Measurements from ENCODE around the gene MXRA8. TPM values are rescaled to one million over a fixed set of nuclear protein-coding genes. Genes with fewer than 3 reads are reported as not detected.
A peak's percentile ranks its signal among the peaks of the same experiment; 100 is the strongest.

The MXRA8 gene
- total RNA-seq, 2 experiments from 2014 or later, result 0.18 to 0.23 TPM

DNA sequence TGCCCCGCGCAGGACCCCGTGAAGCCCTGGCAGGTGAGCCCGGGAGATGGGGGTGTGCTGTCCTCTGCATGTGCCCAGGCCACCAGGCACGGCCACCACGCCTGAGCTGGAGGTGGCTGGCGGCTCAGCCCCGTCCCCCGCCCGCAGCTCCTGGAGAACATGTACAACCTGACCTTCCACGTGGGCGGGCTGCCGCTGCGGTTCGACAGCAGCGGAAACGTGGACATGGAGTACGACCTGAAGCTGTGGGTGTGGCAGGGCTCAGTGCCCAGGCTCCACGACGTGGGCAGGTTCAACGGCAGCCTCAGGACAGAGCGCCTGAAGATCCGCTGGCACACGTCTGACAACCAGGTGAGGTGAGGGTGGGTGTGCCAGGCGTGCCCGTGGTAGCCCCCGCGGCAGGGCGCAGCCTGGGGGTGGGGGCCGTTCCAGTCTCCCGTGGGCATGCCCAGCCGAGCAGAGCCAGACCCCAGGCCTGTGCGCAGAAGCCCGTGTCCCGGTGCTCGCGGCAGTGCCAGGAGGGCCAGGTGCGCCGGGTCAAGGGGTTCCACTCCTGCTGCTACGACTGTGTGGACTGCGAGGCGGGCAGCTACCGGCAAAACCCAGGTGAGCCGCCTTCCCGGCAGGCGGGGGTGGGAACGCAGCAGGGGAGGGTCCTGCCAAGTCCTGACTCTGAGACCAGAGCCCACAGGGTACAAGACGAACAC lies 25.4 kb downstream of the MXRA8 start:
- H3K9me3 Mint-ChIP-seq, result no peaks in the 10 kb centered on the region
- POLR2A ChIA-PET, result interaction anchor here (1.2 kb wide), 1 partner anchor 15 kb away, joined by 4 read pairs; no protein-coding TSS in a partner anchor
- H3K4me3 Mint-ChIP-seq, result no peak overlapping the region
- no peak for DNase-seq
- H3K27ac Mint-ChIP-seq, result no peak overlapping the region
- H3K27me3 Mint-ChIP-seq, result no peaks in the 10 kb centered on the region
- H3K4me1 Mint-ChIP-seq, result no peaks in the 10 kb centered on the region
- no peaks in the 10 kb centered on the region for H3K36me3 Mint-ChIP-seq (ENCODE audit: low read depth)
- CTCF ChIA-PET, result no interaction called here

DNA sequence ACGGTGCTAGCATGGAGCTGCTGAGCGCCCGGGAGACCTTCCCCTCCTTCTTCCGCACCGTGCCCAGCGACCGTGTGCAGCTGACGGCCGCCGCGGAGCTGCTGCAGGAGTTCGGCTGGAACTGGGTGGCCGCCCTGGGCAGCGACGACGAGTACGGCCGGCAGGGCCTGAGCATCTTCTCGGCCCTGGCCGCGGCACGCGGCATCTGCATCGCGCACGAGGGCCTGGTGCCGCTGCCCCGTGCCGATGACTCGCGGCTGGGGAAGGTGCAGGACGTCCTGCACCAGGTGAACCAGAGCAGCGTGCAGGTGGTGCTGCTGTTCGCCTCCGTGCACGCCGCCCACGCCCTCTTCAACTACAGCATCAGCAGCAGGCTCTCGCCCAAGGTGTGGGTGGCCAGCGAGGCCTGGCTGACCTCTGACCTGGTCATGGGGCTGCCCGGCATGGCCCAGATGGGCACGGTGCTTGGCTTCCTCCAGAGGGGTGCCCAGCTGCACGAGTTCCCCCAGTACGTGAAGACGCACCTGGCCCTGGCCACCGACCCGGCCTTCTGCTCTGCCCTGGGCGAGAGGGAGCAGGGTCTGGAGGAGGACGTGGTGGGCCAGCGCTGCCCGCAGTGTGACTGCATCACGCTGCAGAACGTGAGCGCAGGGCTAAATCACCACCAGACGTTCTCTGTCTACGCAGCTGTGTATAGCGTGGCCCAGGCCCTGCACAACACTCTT lies 26.2 kb downstream of the MXRA8 start:
- Mint-ChIP-seq H3K27ac (no peak overlapping the region), H3K9me3 (no peaks in the 10 kb centered on the region), H3K36me3 (ENCODE audit: low read depth) (no peaks in the 10 kb centered on the region), H3K27me3 (no peaks in the 10 kb centered on the region), H3K4me3 (no peak overlapping the region), H3K4me1 (peaks cover 1% of the 10 kb centered on the region)
- DNase-seq, result no peak
- ChIA-PET CTCF (no interaction called here), POLR2A (interaction anchor here (1.2 kb wide), 1 partner anchor 16 kb away, joined by 4 read pairs; no protein-coding TSS in a partner anchor)

DNA sequence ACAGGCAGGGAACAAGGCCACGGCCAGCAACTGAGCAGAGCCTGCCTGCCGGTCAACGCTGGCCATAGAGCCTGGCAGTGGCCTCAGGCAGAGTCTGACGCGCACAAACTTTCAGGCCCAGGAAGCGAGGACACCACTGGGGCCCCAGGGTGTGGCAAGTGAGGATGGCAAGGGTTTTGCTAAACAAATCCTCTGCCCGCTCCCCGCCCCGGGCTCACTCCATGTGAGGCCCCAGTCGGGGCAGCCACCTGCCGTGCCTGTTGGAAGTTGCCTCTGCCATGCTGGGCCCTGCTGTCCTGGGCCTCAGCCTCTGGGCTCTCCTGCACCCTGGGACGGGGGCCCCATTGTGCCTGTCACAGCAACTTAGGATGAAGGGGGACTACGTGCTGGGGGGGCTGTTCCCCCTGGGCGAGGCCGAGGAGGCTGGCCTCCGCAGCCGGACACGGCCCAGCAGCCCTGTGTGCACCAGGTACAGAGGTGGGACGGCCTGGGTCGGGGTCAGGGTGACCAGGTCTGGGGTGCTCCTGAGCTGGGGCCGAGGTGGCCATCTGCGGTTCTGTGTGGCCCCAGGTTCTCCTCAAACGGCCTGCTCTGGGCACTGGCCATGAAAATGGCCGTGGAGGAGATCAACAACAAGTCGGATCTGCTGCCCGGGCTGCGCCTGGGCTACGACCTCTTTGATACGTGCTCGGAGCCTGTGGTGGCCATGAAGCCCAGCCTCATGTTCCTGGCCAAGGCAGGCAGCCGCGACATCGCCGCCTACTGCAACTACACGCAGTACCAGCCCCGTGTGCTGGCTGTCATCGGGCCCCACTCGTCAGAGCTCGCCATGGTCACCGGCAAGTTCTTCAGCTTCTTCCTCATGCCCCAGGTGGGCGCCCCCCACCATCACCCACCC lies 27.0 kb downstream of the MXRA8 start, which contains the start of gene TAS1R3:
TAS1R3 (plus strand) TSS at position 213 of the 898 bp plus-strand sequence; CDS start at position 279, 66 bp downstream.
- Mint-ChIP-seq H3K36me3 (ENCODE audit: low read depth) (no peaks in the 10 kb centered on the region), H3K27me3 (no peaks in the 10 kb centered on the region), H3K27ac (no peak within 1 kb of the TSS), H3K4me1 (peaks cover 6% of the 10 kb centered on the region), H3K9me3 (no peaks in the 10 kb centered on the region), H3K4me3 (no peak within 1 kb of the TSS)
- no peak for DNase-seq
- CTCF ChIA-PET, result no interaction called here
- POLR2A ChIA-PET, result no interaction called here

DNA sequence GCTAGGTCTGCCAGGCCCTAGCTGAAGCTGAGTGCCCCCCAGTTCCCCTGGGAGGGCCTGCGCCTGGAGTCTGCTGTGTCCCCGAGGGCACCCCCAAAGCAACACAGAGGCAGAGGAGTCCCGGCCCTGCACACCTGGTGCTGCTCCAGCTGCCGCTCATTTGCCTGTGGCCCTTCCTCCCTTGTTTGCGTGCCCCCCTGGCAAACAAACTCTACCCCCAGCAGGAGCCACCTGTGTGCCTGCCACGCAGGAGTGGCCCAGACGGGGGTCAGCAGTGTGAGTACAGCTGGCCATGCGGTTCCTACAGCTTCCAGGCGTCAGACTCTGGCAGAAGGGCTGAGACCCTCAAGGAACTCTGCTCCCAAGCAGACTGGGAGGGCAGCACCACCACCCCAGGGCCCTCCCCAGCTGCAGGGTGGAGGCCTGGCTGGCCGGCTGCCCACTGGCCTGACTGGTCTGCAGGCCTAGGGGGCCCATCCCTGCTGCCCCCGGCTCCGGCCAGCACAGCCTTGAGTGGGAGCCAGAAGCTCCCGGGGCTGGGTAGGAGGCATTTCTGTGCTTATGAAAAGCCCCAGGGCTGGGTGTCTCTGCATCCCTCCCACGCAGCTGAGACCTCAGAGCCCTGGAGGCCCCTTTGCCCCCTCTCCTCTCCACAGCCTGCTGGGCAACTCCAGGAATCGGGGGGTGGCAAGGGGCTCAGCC lies 27.8 kb downstream of the MXRA8 start:
- Mint-ChIP-seq H3K27me3 (no peaks in the 10 kb centered on the region), H3K9me3 (no peaks in the 10 kb centered on the region), H3K4me3 (no peak overlapping the region), H3K36me3 (ENCODE audit: low read depth) (no peaks in the 10 kb centered on the region), H3K4me1 (peaks cover 14% of the 10 kb centered on the region), H3K27ac (no peak overlapping the region)
- no peak for DNase-seq
- ChIA-PET POLR2A (interaction anchor here (0.5 kb wide), 1 partner anchor 52 kb away, joined by 5 read pairs; no protein-coding TSS in a partner anchor), CTCF (no interaction called here)

DNA sequence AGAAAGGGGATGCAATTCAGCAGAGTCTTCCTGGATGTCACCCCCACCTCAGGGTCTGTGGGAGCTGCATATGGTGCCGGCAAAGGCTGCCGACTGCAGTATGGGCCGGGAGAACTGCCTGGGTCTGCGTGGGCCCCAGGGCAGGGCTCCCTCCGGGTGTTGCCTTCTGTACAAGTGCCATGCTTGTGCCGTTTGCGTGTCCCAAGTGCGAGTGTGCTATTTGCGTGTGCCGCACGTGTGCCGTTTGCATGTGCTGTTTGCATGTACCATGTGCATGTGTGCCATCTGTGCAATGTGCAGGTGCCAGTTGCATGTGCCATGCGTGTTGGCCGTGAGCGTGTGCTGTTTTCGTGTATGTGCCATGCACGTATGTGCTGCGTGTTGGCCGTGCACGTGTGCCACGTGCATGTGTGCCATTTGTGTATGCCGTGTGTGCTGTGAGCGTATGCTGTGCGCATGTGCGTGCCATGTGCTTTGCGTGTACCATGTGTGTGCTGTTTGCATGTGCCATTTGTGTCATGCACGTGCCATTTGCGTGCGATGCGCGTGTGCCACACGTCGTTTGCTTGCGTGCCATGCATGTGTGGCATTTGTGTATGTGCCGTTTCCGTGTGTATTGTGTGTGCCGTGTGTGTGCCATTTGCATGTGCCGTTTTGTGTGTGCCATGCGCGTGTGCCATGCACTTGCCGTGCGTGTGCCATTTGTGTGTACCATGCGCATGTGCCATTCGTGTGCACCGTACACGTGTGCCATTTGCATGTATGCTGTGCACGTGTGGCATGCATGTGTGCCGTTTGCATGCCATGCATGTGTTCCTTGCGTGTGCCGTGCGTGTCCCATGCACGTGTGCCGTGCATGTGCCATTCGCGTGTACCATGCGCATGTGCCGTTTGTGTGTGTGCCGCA lies 28.8 kb downstream of the MXRA8 start:
- no peaks in the 10 kb centered on the region for H3K36me3 Mint-ChIP-seq (ENCODE audit: low read depth)
- H3K4me1 Mint-ChIP-seq, result peaks cover 14% of the 10 kb centered on the region
- no peaks in the 10 kb centered on the region for H3K9me3 Mint-ChIP-seq
- no peak overlapping the region for H3K4me3 Mint-ChIP-seq
- no peak overlapping the region for H3K27ac Mint-ChIP-seq
- POLR2A ChIA-PET, result no interaction called here
- DNase-seq, result no peak
- H3K27me3 Mint-ChIP-seq, result no peaks in the 10 kb centered on the region
- CTCF ChIA-PET, result no interaction called here

DNA sequence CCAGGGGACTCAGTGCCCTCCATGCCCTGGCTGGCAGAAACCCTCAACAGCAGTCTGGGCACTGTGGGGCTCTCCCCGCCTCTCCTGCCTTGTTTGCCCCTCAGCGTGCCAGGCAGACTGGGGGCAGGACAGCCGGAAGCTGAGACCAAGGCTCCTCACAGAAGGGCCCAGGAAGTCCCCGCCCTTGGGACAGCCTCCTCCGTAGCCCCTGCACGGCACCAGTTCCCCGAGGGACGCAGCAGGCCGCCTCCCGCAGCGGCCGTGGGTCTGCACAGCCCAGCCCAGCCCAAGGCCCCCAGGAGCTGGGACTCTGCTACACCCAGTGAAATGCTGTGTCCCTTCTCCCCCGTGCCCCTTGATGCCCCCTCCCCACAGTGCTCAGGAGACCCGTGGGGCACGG lies 30.1 kb downstream of the MXRA8 start:
- Mint-ChIP-seq H3K4me1 (peaks cover 20% of the 10 kb centered on the region), H3K9me3 (no peaks in the 10 kb centered on the region), H3K4me3 (no peak overlapping the region), H3K36me3 (ENCODE audit: low read depth) (peaks cover 4% of the 10 kb centered on the region), H3K27me3 (no peaks in the 10 kb centered on the region), H3K27ac (no peak overlapping the region)
- ChIA-PET CTCF (no interaction called here), POLR2A (no interaction called here)
- DNase-seq, result no peak

DNA sequence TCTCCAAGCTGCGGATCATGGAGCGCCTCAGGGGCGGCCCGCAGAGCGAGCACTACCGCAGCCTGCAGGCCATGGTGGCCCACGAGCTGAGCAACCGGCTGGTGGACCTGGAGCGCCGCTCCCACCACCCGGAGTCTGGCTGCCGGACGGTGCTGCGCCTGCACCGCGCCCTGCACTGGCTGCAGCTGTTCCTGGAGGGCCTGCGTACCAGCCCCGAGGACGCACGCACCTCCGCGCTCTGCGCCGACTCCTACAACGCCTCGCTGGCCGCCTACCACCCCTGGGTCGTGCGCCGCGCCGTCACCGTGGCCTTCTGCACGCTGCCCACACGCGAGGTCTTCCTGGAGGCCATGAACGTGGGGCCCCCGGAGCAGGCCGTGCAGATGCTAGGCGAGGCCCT lies 31.1 kb downstream of the MXRA8 start:
- no peak overlapping the region for H3K4me3 Mint-ChIP-seq
- POLR2A ChIA-PET, result interaction anchor here (0.6 to 2.7 kb wide), 2 partner anchors 18 to 71 kb away, joined by 3 to 6 read pairs; no protein-coding TSS in a partner anchor

DNA sequence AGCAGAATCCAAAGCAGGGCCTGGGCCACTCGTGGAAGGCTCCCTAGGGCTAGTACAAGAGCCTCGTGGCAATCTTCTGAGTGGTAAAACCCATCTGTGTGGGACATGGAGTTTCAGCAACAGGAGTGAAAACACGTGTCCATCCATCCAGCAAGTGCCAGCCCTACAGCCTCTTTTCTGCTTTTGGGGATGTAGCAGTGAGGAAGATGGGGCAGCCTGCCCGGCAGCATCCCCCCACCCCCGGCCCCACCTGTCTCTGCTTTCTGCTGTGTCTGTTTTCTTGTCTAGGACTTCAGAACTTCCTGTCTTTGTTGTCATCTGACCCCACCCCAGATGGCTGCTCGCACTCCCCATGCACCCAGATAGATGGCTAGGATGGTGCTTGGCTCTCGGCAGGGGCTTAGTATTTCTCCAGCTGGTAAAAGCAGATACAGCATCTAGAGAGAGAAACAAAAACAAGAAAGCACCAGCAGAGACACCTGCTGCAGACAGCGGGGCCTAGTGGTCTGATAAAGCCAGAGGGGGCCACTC lies 32.2 kb downstream of the MXRA8 start:
- Mint-ChIP-seq H3K27ac (peak overlapping the region; percentile 74), H3K4me3 (peak overlapping the region; percentile 89), H3K36me3 (ENCODE audit: low read depth) (peaks cover 8% of the 10 kb centered on the region), H3K27me3 (no peaks in the 10 kb centered on the region), H3K9me3 (no peaks in the 10 kb centered on the region), H3K4me1 (peaks cover 33% of the 10 kb centered on the region)
- ChIA-PET POLR2A (interaction anchor here (0.7 to 2.7 kb wide), 10 partner anchors 8 to 75 kb away, joined by 3 to 11 read pairs (median 3); partner anchors contain the start of genes AURKAIP1 and CCNL2), CTCF (no interaction called here)
- DNase-seq, result no peak

More for the DNA sequence above, 31.1 kb downstream of the MXRA8 start:
- CTCF ChIA-PET, result no interaction called here
- Mint-ChIP-seq H3K27ac (no peak overlapping the region), H3K4me1 (peaks cover 25% of the 10 kb centered on the region), H3K36me3 (ENCODE audit: low read depth) (peaks cover 5% of the 10 kb centered on the region), H3K27me3 (no peaks in the 10 kb centered on the region), H3K9me3 (no peaks in the 10 kb centered on the region)
- no peak for DNase-seq

DNA sequence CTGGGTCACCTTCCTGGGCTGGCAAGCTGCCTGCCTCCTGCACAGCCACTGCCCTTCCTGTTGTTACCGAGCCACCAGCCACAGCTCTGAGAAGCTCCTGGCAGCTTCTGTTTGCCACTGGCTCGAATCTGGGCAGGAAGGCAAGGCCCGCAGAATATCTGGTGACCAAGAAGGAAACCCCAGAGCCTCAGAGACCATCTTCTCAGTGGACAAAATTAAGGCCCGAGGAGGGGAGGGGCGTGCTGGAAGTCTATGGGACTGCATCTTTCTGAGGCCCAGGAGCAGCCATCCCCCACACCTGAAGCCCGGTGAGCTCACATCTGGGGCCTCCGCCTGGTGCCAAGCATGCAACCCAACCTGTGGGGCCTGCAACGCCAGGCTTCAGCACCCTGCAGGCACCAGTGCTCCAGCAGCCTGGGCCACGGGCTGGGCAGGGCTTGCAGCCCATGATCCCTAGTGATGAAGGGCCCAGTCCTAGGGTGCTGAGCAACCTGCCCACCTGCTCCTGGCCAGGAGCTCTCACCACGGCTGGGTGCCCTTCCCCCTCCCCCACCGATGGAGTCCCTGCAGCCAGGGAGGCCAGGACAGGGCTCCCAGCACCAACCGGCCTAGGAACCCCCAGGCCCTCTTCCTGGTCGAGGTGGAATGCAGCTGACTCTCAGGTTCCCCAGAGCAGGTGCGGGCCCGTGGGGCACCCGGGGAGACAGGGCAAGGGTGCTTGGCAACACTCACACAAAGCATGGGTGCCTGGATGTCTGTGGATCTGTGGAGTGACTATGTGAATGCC lies 32.9 kb downstream of the MXRA8 start:
- ChIA-PET POLR2A (interaction anchor here (0.8 to 2.7 kb wide), 11 partner anchors 9 to 168 kb away, joined by 3 to 11 read pairs (median 3); partner anchors contain the start of genes AURKAIP1 and CCNL2), CTCF (interaction anchor here (0.8 to 1.1 kb wide), 2 partner anchors 47 to 203 kb away, joined by 3 to 4 read pairs; no protein-coding TSS in a partner anchor)
- H3K4me1 Mint-ChIP-seq, result peaks cover 33% of the 10 kb centered on the region
- peaks cover 8% of the 10 kb centered on the region for H3K36me3 Mint-ChIP-seq (ENCODE audit: low read depth)
- no peaks in the 10 kb centered on the region for H3K27me3 Mint-ChIP-seq
- no peaks in the 10 kb centered on the region for H3K9me3 Mint-ChIP-seq
- peak overlapping the region; percentile 74 for H3K27ac Mint-ChIP-seq
- H3K4me3 Mint-ChIP-seq, result peak overlapping the region; percentile 89
- DNase-seq, result no peak

DNA sequence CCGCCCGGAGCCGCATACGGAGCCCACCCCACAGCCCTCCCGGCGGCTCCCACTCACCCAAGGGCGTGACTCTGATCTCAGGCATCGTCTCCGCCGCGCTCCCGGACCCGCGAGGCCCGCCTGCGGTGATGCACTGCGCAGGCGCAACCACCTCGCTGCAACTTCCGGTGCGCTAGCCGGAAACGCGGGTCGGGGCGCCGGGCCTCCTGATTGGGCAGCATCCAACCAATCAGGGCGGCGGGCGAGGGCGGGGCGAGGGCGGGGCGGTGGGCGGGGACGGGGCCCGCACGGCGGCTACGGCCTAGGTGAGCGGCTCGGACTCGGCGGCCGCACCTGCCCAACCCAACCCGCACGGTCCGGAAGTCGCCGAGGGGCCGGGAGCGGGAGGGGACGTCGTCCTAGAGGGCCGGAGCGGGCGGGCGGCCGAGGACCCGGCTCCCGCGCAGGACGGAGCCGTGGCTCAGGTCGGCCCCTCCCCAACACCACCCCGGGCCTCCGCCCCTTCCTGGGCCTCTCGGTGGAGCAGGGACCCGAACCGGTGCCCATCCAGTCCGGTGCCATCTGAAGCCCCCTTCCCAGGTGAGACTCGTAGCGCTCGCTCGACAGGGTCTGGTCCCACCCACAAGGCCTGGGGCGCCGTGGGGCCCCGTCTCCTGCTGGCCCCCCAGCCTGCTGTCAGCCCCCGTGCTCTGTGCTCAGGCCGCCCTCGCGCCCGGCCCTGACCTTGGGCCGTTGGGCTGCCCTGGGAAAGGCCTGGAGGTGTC lies 33.6 kb downstream of the MXRA8 start, which contains the start of the genes CPTP and INTS11:
CPTP (plus strand) TSS at position 279 of the 764 bp plus-strand sequence. CDS start 2,109 bp downstream, outside the sequence.
INTS11 (minus strand) TSS at position 137 of the 764 bp plus-strand sequence; CDS start at position 85, 52 bp downstream.
- Mint-ChIP-seq H3K27ac (peak within 1 kb of the TSS; percentile 86), H3K27me3 (no peaks in the 10 kb centered on the region), H3K4me3 (peak within 1 kb of the TSS; percentile 89), H3K36me3 (ENCODE audit: low read depth) (peaks cover 11% of the 10 kb centered on the region), H3K4me1 (peaks cover 38% of the 10 kb centered on the region), H3K9me3 (no peaks in the 10 kb centered on the region)
- ChIA-PET POLR2A (interaction anchor here (0.8 to 2.7 kb wide), 9 partner anchors 10 to 167 kb away, joined by 3 to 11 read pairs (median 4); partner anchors contain the start of genes AURKAIP1 and CCNL2), CTCF (interaction anchor here (0.8 to 1.1 kb wide), 2 partner anchors 47 to 203 kb away, joined by 3 to 4 read pairs; no protein-coding TSS in a partner anchor)
- peak; percentile 97 for DNase-seq

Data from activated CD4-positive, alpha-beta memory T cell treated with anti-CD3 and anti-CD28 coated beads, Interleukin-2, amount 10 ng/mL, durations not matched to agents 7 days and 5 days (primary cell).